ENCODE results near the gene SPTB.

GRCh38 chr14:64919215-64919614 is 39.5 kb upstream of the SPTB start:
- TF ChIP-seq CTCF (IDR thresholded peaks at IDR 0.05; ENCODE audit: borderline replicate concordance, extremely low read depth, low read length, poor library complexity, severe bottlenecking) (no peak), EZH2 (IDR thresholded peaks at IDR 0.05; ENCODE audit: borderline replicate concordance, low read depth, low read length, severe bottlenecking) (no peak)

Measured in DND-41 (cell line).